A549 (cell line): Measurements from ENCODE around the gene FBF1. TPM values are rescaled to one million over a fixed set of nuclear protein-coding genes. Genes with fewer than 3 reads are reported as not detected.
A peak's percentile ranks its signal among the peaks of the same experiment; 100 is the strongest.
"Not testable (repeated sequence)": the region's sequence is repeated elsewhere in the genome, so short reads cannot be mapped to it uniquely, and the experiment has no call there.

Source experiments
- ATAC-seq, 2 experiments: fragments of 200-7000 bp in 1 of 2; fragments of >200 bp in 1 of 2; cut with Nextera tagmentation in 1 of 2; cut with Tn5 transposase in 1 of 2; 3 replicates each; pipeline versions ENCODE4 v1.8.0 to v1.9.1; 2018 to 2020; ENCODE audit warnings: mild to moderate bottlenecking in 1 of 2, moderate library complexity in 1 of 2
- CTCF ChIA-PET: fragments of 300-600 bp; sonication (Branson Sonifier 250); formaldehyde crosslinking; extraction: SDS; loops from one replicate; lab custom pipeline; 2021; ENCODE audit warnings: antibody characterized with exemption, inconsistent platforms; lab: Yijun Ruan, JAX
- POLR2A ChIA-PET: fragments of 350-600 bp; formaldehyde crosslinking; extraction: SDS; loops from one replicate; lab custom pipeline; 2021; ENCODE audit warnings: antibody characterized with exemption, inconsistent platforms; lab: Yijun Ruan, JAX
- DNase-seq, 2 experiments: peaks; one replicate each; pipeline versions ENCODE4 v3.0.0 to v3.0.0-alpha.2; 2011 to 2016; ENCODE audit warnings: low read depth in 1 of 2, low spot score in 1 of 2
- FAIRE-seq: peaks from 2 replicates; lab custom pipeline; 2011; peaks lifted over from hg19 to GRCh38; lab: Jason Lieb, UNC
- H3K27ac ChIP-seq, 2 experiments: fragments of >200 bp; sonication (Bioruptor Twin); formaldehyde crosslinking; 3 replicates each; pipeline ENCODE4 v1.5.1; 2016 to 2017
- H3K4me1 ChIP-seq: fragments of >200 bp; sonication (Bioruptor Twin); formaldehyde crosslinking; 3 replicates; pipeline ENCODE4 v1.6.1; 2016
- H3K4me2 ChIP-seq: fragments of >200 bp; sonication (Bioruptor Twin); formaldehyde crosslinking; 3 replicates; pipeline ENCODE4 v1.6.1; 2016
- H3K4me3 ChIP-seq: fragments of >200 bp; sonication (Bioruptor Twin); formaldehyde crosslinking; 3 replicates; pipeline ENCODE4 v1.5.1; 2016
- H3K9me3 ChIP-seq: fragments of >200 bp; sonication (Bioruptor Twin); formaldehyde crosslinking; 3 replicates; pipeline ENCODE4 v1.6.1; 2016
- CTCF ChIP-seq: fragments of >200 bp; sonication (Bioruptor Twin); formaldehyde crosslinking; IDR thresholded peaks from 3 replicates; pipeline ENCODE4 v1.5.1; 2016
- EHMT2 ChIP-seq: fragments of 200-600 bp; sonication (generic); IDR thresholded peaks from 2 replicates; pipeline ENCODE4 v1.6.1; 2016; ENCODE audit warnings: antibody characterized with exemption, low read depth, mild to moderate bottlenecking, moderate library complexity
- FOSB ChIP-seq: fragments of 250-450 bp; sonication (Bioruptor Pico); IDR thresholded peaks from 2 replicates; pipeline ENCODE4 v1.5.0; 2020; ENCODE audit warnings: mild to moderate bottlenecking, moderate library complexity
- FOSL2 ChIP-seq, 2 experiments: fragments of 450-650 bp in 1 of 2; fragments of >200 bp in 1 of 2; sonication (Bioruptor Twin) in 1 of 2; formaldehyde crosslinking; IDR thresholded peaks; 2 replicates each; pipeline versions ENCODE4 v1.5.0 to v1.6.1; 2016 to 2020; ENCODE audit warnings: mild to moderate bottlenecking in 1 of 2, moderate library complexity in 1 of 2
- HDAC2 ChIP-seq: fragments of 200-600 bp; sonication (generic); IDR thresholded peaks from 2 replicates; pipeline ENCODE4 v1.6.1; 2016
- HES2 ChIP-seq: fragments of >200 bp; sonication (Bioruptor Twin); formaldehyde crosslinking; IDR thresholded peaks from 2 replicates; pipeline ENCODE4 v1.6.1; 2016
- JUNB ChIP-seq: fragments of >200 bp; sonication (Bioruptor Twin); formaldehyde crosslinking; IDR thresholded peaks from 2 replicates; pipeline ENCODE4 v1.6.1; 2016
- MAX ChIP-seq: IDR thresholded peaks from 2 replicates; pipeline ENCODE4 v1.6.1; 2012
- PHF8 ChIP-seq: fragments of 200-600 bp; sonication (generic); IDR thresholded peaks from 2 replicates; pipeline ENCODE4 v1.6.1; 2016; ENCODE audit warnings: low read depth, mild to moderate bottlenecking, antibody characterized with exemption, moderate library complexity, borderline replicate concordance
- RNF2 ChIP-seq: fragments of 200-600 bp; sonication (generic); IDR thresholded peaks from 2 replicates; pipeline ENCODE4 v1.6.1; 2016; ENCODE audit warnings: low read depth, mild to moderate bottlenecking, antibody characterized with exemption, moderate library complexity, borderline replicate concordance
- TP53 ChIP-seq: fragments of 250-450 bp; sonication (Bioruptor Pico); IDR thresholded peaks from 2 replicates; pipeline ENCODE4 v1.5.0; 2021; ENCODE audit warnings: mild to moderate bottlenecking, moderate library complexity
- ZNF302 ChIP-seq: fragments of 250-450 bp; sonication (Bioruptor Pico); IDR thresholded peaks from 2 replicates; pipeline ENCODE4 v1.9.0; 2021; ENCODE audit warnings: inconsistent platforms, mild to moderate bottlenecking, moderate library complexity
- WGBS: methylation state at CpG from one replicate; pipeline ENCODE4 v1.1.6; 2017; ENCODE audit errors: missing lambda C conversion rate; 5-methylcytosine and 5-hydroxymethylcytosine counted together
- polyA plus RNA-seq, 4 experiments: library from polyadenylated mRNA; depleted of rRNA in 3 of 4; stranded (reverse); fragments of >200 nt; fragmentation: RNase III in 1 of 4; extraction: RNeasy Plus Mini Kit Qiagen cat#74134 plus additional on column Dnase treatment in 1 of 4; gene quantifications; 2 replicates in 3 of 4; 3 replicates in 1 of 4; pipeline ENCODE4 v1.2.3, GENCODE V29; 2011 to 2017

The FBF1 gene
- polyA plus RNA-seq, 2 of the 4 experiments (the other 2 are of a cell fraction) = 8.5 to 17.8 TPM

- TF ChIP-seq EHMT2 (no peak), RNF2 (no peak), FOSL2 (IDR thresholded peaks at IDR 0.05) (no peak), FOSL2 (CRISPR knock-in tag; IDR thresholded peaks at IDR 0.05) (no peak), PHF8 (no peak), JUNB (no peak), ZNF302 (CRISPR knock-in tag) (no peak), CTCF (no peak), TP53 (no peak)
Measured at GRCh38 chr17:75873587-75874322, 67.1 kb downstream of the FBF1 start (continued).

- DNase-seq (peak; percentile 82 to 87), FAIRE-seq (no peak), ATAC-seq (peak; percentile 7 to 52; a peak in 4 of 6 replicates)
- POLR2A ChIA-PET = interaction anchor here (0.5 to 4.5 kb wide), 4 partner anchors 17 to 176 kb away, joined by 4 to 27 read pairs (median 8); partner anchors contain the start of gene WBP2
- peak overlapping the region; percentile 57 for H3K4me2 ChIP-seq
- H3K27ac ChIP-seq = peak overlapping the region; percentile 68 to 85
- no peaks in the 10 kb centered on the region for H3K9me3 ChIP-seq
- 29% methylated on average over 13 of the region's 13 CpGs for WGBS
- H3K4me1 ChIP-seq = peaks cover 56% of the 10 kb centered on the region
- CTCF ChIA-PET = interaction anchor here (0.6 to 22.8 kb wide), 11 partner anchors 15 to 273 kb away, joined by 3 to 513 read pairs (median 3); partner anchors contain the start of genes ITGB4, MRPL38, SMIM5 and TRIM65
- TF ChIP-seq PHF8 = no peak
- no peak for TF ChIP-seq HES2
- TF ChIP-seq RNF2 = no peak
- 0 out of 2 replicates have a peak, but pooled peaks have one; percentile 27 for TF ChIP-seq MAX
- TF ChIP-seq HDAC2 = no peak
- TF ChIP-seq FOSB (CRISPR knock-in tag) = no peak
- H3K4me3 ChIP-seq = no peak overlapping the region
Measured at GRCh38 chr17:75872434-75873351, 68.1 kb downstream of the FBF1 start.

GRCh38 chr17:75870228-75870627 is 70.6 kb downstream of the FBF1 start:
- DNase-seq, ATAC-seq, FAIRE-seq, H3K9me3 ChIP-seq, H3K4me3 ChIP-seq: not testable (repeated sequence)
- 90% methylated on average over 10 of the region's 10 CpGs for WGBS
- Histone ChIP-seq H3K4me1 (peaks cover 38% of the 10 kb centered on the region), H3K4me2 (peak overlapping the region; percentile 56; the same call in 2 of the 3 replicates), H3K27ac (peak overlapping the region; percentile 66 to 84; a peak in 4 of 6 replicates)
- ChIA-PET POLR2A (interaction anchor here (1.6 kb wide), 1 partner anchor 90 kb away, joined by 7 read pairs; a partner anchor contains a TSS), CTCF (interaction anchor here (0.6 to 22.8 kb wide), 6 partner anchors 9 to 120 kb away, joined by 3 to 513 read pairs (median 21); partner anchors contain the start of genes MRPL38, TRIM47, TRIM65 and WBP2)
